Mesothelial cell of epicardium (in vitro differentiated cells): ENCODE data around the gene FLRT2. TPM values are rescaled to one million over a fixed set of nuclear protein-coding genes. Genes with fewer than 3 reads are reported as not detected.

Source experiments
- DNase-seq, 2 experiments: peaks; one replicate each; pipeline ENCODE4 v3.0.0; 2021; ENCODE audit warnings: low spot score in 2 of 2; ENCODE audit not compliant: unreplicated experiment in 2 of 2
- H3K27ac Mint-ChIP-seq: 2 replicates; pipeline ENCODE4 v1.8.0; 2021; ENCODE audit warnings: mixed read lengths
- H3K27me3 Mint-ChIP-seq: 2 replicates; pipeline ENCODE4 v1.8.0; 2021; ENCODE audit warnings: low read depth, mixed read lengths
- H3K36me3 Mint-ChIP-seq: 2 replicates; pipeline ENCODE4 v1.8.0; 2021; ENCODE audit warnings: mixed read lengths
- H3K4me1 Mint-ChIP-seq: 2 replicates; pipeline ENCODE4 v1.8.0; 2021; ENCODE audit warnings: mixed read lengths
- H3K4me3 Mint-ChIP-seq: 2 replicates; pipeline ENCODE4 v1.8.0; 2021; ENCODE audit warnings: mild to moderate bottlenecking, moderate library complexity, mixed read lengths
- H3K9me3 Mint-ChIP-seq: 2 replicates; pipeline ENCODE4 v1.8.0; 2021; ENCODE audit warnings: mixed read lengths
- total RNA-seq: library from RNA; stranded (reverse); gene quantifications from 3 replicates; pipeline ENCODE4 v1.2.1, GENCODE V29; 2021
- TF ChIP-seq, protein P1 (sequence below): fragments of 200-600 bp; sonication (generic); IDR thresholded peaks from one replicate; pipeline ENCODE4 v1.5.0; 2021; ENCODE audit warnings: antibody characterized with exemption; ENCODE audit not compliant: unreplicated experiment

The FLRT2 gene
- total RNA-seq, 1 donor from 2014 or later = 150 TPM

- Mint-ChIP-seq H3K36me3 (peaks cover 48% of the 10 kb centered on the region), H3K27ac (no peak overlapping the region), H3K27me3 (no peaks in the 10 kb centered on the region), H3K9me3 (peaks cover 4% of the 10 kb centered on the region), H3K4me3 (no peak overlapping the region), H3K4me1 (peaks cover 2% of the 10 kb centered on the region)
- TF ChIP-seq, protein P1, sequence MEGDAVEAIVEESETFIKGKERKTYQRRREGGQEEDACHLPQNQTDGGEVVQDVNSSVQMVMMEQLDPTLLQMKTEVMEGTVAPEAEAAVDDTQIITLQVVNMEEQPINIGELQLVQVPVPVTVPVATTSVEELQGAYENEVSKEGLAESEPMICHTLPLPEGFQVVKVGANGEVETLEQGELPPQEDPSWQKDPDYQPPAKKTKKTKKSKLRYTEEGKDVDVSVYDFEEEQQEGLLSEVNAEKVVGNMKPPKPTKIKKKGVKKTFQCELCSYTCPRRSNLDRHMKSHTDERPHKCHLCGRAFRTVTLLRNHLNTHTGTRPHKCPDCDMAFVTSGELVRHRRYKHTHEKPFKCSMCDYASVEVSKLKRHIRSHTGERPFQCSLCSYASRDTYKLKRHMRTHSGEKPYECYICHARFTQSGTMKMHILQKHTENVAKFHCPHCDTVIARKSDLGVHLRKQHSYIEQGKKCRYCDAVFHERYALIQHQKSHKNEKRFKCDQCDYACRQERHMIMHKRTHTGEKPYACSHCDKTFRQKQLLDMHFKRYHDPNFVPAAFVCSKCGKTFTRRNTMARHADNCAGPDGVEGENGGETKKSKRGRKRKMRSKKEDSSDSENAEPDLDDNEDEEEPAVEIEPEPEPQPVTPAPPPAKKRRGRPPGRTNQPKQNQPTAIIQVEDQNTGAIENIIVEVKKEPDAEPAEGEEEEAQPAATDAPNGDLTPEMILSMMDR = no peak
- DNase-seq = no peak
Measured at GRCh38 chr14:85625925-85626585, 96.1 kb downstream of the FLRT2 start.

GRCh38 chr14:85634205-85634604 is 104.3 kb downstream of the FLRT2 start:
- H3K9me3 Mint-ChIP-seq = no peaks in the 10 kb centered on the region
- H3K27ac Mint-ChIP-seq = no peak overlapping the region
- H3K27me3 Mint-ChIP-seq = no peaks in the 10 kb centered on the region
- no peak overlapping the region for H3K4me3 Mint-ChIP-seq
- no peak for DNase-seq
- TF ChIP-seq, protein P1 = no peak
- H3K36me3 Mint-ChIP-seq = no peaks in the 10 kb centered on the region
- peaks cover 2% of the 10 kb centered on the region for H3K4me1 Mint-ChIP-seq

DNA sequence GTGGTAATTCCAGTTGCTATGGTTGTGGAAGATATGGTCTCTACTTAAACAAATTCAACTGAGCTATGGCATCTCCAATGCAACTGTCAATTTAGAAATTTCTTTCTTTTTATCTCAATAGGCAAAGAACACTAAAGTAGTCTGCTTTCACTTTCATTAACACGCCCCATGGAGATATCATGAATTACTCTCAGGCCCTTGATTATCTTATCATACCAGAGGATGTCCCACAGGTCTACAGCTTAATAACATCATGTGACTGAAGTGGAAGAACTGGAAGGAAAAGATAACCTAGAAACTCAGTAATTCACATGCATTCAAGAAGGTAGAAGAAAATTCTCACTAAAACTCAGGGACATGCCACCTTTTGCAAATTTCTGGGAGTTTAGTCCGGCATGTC is 114.3 kb downstream of the FLRT2 start:
- H3K9me3 Mint-ChIP-seq = peaks cover 4% of the 10 kb centered on the region
- H3K36me3 Mint-ChIP-seq = no peaks in the 10 kb centered on the region
- no peak overlapping the region for H3K27ac Mint-ChIP-seq
- H3K4me1 Mint-ChIP-seq = no peaks in the 10 kb centered on the region
- TF ChIP-seq, protein P1 = no peak
- DNase-seq = no peak
- no peak overlapping the region for H3K4me3 Mint-ChIP-seq
- H3K27me3 Mint-ChIP-seq = peaks cover 3% of the 10 kb centered on the region

- TF ChIP-seq, protein P1 = no peak
- Mint-ChIP-seq H3K4me1 (no peaks in the 10 kb centered on the region), H3K36me3 (no peaks in the 10 kb centered on the region), H3K27me3 (peaks cover 3% of the 10 kb centered on the region), H3K9me3 (no peaks in the 10 kb centered on the region), H3K27ac (no peak overlapping the region), H3K4me3 (no peak overlapping the region)
- DNase-seq = no peak
Measured at GRCh38 chr14:85653029-85653428, 123.1 kb downstream of the FLRT2 start.

DNA sequence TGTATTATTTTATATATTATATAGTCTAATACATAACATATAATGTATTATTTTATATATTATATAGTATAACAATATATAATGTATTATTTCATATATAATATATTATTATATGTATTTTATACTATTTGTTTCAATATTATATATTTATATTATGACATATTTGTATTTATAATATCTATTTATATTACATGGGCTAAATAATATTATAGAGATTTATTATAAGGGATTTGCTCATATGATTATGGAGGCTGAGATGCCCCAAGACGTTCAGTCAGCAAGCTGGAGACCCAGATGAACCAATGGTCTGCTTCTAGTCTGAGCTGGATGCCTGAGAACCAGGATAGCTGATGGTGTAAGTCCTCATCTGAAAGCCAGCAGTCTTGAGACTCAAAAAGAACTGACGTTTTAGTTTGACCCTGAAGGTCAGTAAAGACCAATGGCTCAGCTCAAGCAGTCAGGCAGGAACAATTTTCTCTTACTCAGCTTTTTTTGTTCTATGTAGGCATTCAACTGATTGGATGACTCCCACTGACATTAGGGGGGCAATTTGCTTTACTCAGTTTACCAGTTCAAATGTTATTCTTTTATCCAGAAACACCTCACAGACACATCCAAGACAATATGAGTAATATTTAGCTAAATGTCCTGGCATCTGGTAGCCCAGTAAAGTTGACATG is 130.4 kb downstream of the FLRT2 start:
- H3K36me3 Mint-ChIP-seq = no peaks in the 10 kb centered on the region
- TF ChIP-seq, protein P1 = no peak
- no peak overlapping the region for H3K27ac Mint-ChIP-seq
- no peaks in the 10 kb centered on the region for H3K9me3 Mint-ChIP-seq
- H3K4me3 Mint-ChIP-seq = no peak overlapping the region
- no peaks in the 10 kb centered on the region for H3K4me1 Mint-ChIP-seq
- H3K27me3 Mint-ChIP-seq = no peaks in the 10 kb centered on the region
- no peak for DNase-seq
